Stimulated activated CD4-positive, alpha-beta T cell treated with anti-CD3 and anti-CD28 coated beads, Interleukin-2, amount 100 ng/mL, for 48 hours (primary cell): ENCODE measurements around the gene SLC38A1.

Source experiments
- DNase-seq, 2 donors: peaks; one replicate each; pipeline ENCODE4 v3.0.0-alpha.2; 2020

Gene SLC38A1

DNA sequence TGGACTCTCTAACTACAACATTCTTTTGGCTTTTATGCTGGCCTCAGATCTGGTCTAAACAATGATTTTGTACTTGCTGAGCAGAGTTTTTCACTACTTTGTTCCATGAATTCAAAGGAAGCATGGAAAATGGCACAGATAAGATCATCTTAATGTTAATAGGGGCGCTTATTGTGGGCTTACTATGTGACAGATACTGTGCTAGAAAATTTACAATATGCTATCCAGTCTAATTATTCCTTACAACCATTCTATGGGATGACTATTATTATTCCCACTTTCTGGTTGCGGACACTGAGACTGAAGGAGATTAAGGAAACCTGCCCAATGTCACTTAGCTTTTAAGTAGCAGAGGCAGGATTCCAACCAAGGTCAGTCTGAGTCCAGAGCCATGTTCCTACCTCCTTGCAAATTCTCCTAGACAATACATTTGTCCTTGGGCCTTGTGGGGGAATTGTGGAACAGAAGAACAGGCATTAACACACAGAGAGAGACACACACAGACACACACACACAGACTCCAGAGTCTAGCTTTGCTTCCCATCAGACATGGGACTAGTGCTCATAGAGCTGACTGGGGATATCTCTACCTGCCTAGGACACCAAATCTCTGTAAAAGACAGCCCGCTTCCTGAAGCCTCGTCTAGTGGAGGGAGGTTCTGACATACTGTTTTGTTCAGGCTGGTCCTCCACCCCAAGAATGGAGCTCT is 107.7 kb downstream of the SLC38A1 start:
- no peak for DNase-seq

GRCh38 chr12:46160101-46160980 is 108.5 kb downstream of the SLC38A1 start:
- no peak for DNase-seq

DNA sequence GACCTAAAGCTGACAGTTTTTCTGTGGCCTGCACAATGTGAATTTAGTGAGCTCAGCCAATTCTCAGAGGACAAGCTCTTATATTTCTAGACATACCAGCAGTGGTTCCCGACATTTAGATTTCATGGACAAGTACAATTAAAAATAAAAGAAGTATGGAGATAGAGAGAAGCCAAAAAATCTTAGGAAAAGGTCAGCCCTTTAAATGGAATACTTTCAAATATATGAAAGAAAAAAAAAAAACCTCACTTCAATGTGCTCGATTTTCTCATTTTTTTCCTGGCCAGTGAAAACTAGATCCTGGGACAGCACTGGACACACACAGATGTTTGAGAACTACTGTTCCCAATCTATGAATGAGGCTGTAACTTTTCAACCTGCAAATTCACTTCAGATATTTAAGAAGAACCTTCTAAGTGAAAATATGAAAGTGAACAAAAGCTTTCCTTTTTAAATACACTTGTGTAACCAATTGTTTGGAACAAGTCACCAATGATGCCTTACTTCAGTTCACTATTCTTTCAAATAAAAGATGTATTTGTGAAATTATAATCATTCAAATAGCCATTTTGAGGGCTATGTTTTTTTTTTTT is 109.4 kb downstream of the SLC38A1 start:
- no peak for DNase-seq

- DNase-seq = no peak
These were observed 110.3 kb downstream of the SLC38A1 start for GRCh38 chr12:46158501-46158900.

DNA sequence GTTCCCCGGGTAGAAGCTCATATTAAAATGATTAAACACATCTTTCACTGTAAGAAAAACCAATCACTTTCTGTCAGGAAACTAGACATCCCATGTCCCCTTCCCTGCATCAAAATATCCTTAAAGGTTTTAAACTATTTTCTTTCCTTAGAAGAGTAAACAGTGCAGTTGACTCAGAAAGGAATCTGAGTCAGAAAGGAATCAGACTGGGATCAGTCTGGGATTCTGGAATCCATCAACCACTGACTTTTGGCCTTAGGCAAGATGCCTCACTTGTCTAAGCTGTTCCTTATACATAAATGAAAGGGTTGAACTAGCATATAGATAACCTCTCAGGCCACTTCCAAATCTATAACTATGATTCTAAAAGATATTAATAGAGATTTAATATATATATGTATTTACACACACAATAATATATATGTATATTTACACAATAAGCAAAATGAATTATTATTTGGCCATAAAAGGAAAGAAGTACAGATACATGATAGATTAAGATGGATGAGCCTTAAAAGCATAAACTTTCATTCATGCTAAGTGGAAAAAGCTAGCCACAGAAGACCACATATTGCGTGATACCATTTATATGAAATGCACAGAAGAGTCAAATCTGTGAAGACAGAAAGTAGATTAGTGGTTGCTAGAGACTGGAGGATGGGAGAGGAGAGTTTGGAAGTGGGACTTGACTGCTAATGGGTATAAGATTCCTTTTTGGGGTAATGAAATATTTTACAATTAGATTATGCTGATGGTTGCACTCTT is 114.4 kb downstream of the SLC38A1 start:
- DNase-seq = no peak

DNA sequence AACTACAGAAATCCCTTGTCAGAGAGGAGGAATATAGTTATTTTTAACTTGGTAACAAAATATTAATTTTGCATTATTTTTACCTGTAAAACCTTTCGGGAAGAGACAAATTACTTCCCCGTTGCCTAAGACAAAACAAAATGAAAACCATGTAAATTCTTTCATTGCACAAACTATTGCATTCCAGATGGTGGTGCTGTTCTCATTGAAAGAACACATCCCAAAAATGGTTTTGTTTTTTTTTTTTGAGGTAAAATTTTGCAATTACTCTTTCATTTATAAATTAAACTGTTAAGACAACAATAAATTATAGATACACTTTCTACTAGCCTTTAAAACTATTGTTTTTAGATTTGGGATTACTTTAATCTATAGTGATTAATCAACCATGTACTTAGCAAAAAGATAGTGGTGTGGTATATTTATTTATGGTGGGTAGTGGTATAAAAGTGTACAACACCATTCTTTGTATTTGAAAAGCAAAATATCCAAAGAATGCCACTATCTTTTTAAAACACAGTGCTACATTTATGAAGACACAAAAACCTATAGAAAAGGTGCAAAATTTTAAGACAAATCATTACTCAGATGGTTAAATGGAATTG is 115.5 kb downstream of the SLC38A1 start:
- no peak for DNase-seq

- DNase-seq = no peak
These were observed 116.4 kb downstream of the SLC38A1 start for GRCh38 chr12:46152456-46152855.

- DNase-seq = no peak
These were observed 118.1 kb downstream of the SLC38A1 start for GRCh38 chr12:46150735-46151134.

- DNase-seq = no peak
These were observed 118.9 kb downstream of the SLC38A1 start for GRCh38 chr12:46149905-46150304.

- no peak for DNase-seq
These were observed 119.8 kb downstream of the SLC38A1 start for GRCh38 chr12:46149079-46149464.

- no peak for DNase-seq
These were observed 120.3 kb downstream of the SLC38A1 start for GRCh38 chr12:46148327-46149078.

DNA sequence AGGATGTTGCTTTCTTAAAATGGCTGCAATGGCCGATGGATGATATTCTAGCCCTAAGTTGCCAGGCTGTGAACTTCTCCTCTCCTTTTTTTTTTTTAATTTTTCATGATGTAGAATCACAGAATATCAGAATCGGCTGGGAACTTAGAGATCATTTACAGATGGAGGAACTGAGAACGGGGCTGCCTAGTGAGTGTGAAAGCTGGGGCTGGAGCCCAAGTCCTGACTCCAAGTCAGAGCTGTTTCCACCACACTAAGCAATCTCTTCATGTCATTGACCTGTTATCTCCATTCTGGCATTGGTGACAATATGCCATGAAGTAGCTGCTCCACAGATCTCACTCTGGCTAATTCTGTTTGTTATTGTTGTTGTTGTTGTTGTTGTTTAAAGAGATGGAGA is 121.7 kb downstream of the SLC38A1 start:
- DNase-seq = no peak

- no peak for DNase-seq
These were observed 123.0 kb downstream of the SLC38A1 start for GRCh38 chr12:46145881-46146280.

DNA sequence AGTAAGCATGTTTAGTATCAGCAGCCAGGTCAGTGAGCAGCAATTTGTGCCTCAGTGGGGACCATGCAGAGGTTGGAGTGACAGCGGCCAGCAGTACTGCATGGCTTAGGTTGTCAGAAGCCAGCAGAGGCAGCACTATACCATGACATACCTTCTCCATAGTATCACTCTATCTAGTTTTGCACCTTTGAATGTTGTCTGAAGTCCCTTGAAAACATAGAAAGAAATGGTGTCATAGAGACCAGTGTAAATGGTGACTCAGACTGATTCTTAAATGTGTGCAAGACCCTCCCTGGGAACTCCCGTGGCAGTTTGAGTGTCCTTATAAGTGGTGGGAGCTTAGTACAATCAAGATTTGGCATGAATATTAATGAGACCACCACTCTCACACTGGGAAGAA is 124.4 kb downstream of the SLC38A1 start:
- no peak for DNase-seq

DNA sequence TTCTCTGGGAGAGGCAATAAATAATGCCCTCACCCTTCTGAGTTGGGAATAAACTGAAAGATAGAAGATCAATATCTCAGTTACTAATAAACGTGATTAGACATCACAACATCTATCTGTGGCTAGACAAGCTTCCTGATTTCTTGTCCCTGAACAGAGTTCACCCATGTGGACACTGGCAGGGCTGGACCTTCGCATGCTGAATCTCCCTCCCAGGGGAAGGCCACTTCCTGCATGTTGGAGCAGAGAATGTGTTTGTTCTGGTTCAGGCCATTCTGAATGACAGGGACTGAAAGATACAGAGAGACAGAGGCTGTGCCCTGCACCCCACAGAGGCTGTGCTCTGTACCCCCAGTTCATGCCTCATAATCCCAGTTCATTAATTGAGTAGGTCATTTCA is 132.6 kb downstream of the SLC38A1 start:
- no peak for DNase-seq

GRCh38 chr12:46135750-46136149 is 133.1 kb downstream of the SLC38A1 start:
- DNase-seq = no peak

GRCh38 chr12:46134852-46135251 is 134.0 kb downstream of the SLC38A1 start:
- DNase-seq = no peak

DNA sequence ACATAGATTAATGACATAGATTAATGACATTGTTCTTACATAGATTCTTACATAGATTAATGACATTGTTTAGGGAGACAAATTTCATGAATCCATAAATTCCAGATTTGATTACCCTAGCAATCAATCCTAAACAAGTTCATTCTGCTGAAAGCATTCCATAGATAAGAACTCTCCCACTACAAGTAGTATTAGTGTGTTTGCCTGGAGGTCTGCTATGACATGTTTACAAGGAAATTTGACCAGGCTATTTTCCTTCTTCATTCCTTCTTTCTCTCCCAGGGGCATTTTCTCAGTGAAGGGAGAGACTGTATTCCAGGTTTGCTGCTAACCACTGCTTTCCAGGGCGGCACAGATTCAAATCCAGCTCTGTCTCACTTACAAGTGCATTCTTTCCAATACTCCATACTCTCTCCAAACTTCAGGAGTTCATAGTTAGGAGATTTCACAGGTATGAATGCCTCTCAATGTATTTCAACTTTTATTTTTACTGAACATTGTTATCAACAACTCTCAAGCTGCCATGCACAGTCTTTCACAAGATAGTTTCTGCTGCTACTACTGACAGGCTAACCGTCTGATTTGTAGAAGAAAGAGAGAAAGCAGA is 134.5 kb downstream of the SLC38A1 start:
- no peak for DNase-seq

DNA sequence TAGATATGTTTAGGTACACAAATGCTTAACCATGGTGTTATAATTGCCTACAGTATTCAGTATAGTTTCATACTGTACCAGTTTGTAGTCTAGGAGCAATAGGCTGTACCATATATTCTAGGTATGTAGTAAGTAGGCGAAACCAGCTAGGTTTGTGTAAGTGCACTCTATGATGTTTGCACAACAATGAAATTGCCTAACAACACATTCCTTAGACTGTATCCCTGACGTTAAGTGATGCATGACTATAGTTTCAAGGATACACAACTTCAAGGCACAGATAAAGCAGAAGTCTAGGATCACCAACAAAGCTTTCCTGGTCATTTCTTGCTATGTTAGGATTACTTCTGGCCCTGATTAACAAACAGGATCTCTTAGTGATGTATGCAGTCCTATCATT is 135.1 kb downstream of the SLC38A1 start:
- no peak for DNase-seq
